Upper lobe of left lung (tissue), 4 donors: Measurements from ENCODE around the gene SIK3.

Source experiments
- CTCF ChIP-seq, 6 experiments: fragments of 450-650 bp in 4 of 6; fragments of 200-600 bp in 2 of 6; sonication (generic) in 2 of 6; IDR thresholded peaks; one replicate each; pipeline ENCODE4 v1.5.1; 2016 to 2019; ENCODE audit warnings: antibody characterized with exemption in 6 of 6
- EP300 ChIP-seq, 4 donors: sonication (generic); formaldehyde crosslinking; IDR thresholded peaks; one replicate each; pipeline ENCODE4 v1.5.1; 2017; ENCODE audit warnings: antibody characterized with exemption in 4 of 4, control low read depth in 2 of 4

- TF ChIP-seq CTCF (IDR thresholded peaks at IDR 0.05) (no peak), EP300 (IDR thresholded peaks at IDR 0.05) (no peak)
Observed at GRCh38 chr11:116950210-116950609, 148.0 kb downstream of the SIK3 start.
